WERI-Rb-1 (cell line): Measurements from ENCODE around the gene PKP1.

ENCODE experiments used
- DNase-seq: peaks from one replicate; pipeline ENCODE4 v3.0.0-alpha.2; 2020
- H3K27ac ChIP-seq: fragments of 250-450 bp; sonication (Bioruptor Pico); 2 replicates; pipeline ENCODE4 v1.5.1; 2020; ENCODE audit warnings: mild to moderate bottlenecking, moderate library complexity
- H3K27me3 ChIP-seq: fragments of 250-450 bp; sonication (Bioruptor Pico); 2 replicates; pipeline ENCODE4 v1.5.1; 2021; ENCODE audit warnings: mild to moderate bottlenecking, low read depth, moderate library complexity; ENCODE audit not compliant: insufficient read depth, severe bottlenecking
- H3K36me3 ChIP-seq: fragments of 250-450 bp; sonication (Bioruptor Pico); 2 replicates; pipeline ENCODE4 v1.5.1; 2020; ENCODE audit warnings: mild to moderate bottlenecking, moderate library complexity
- H3K4me3 ChIP-seq: 2 replicates; pipeline ENCODE4 v1.5.1; 2011; ENCODE audit warnings: low read depth, mild to moderate bottlenecking, control low read depth, low read length
- H3K9me3 ChIP-seq: fragments of 250-450 bp; sonication (Bioruptor Pico); 2 replicates; pipeline ENCODE4 v1.5.1; 2021; ENCODE audit warnings: mild to moderate bottlenecking, moderate library complexity; ENCODE audit not compliant: severe bottlenecking
- CTCF ChIP-seq: IDR thresholded peaks from 2 replicates; pipeline ENCODE4 v1.5.1; 2011; ENCODE audit warnings: low read depth, mild to moderate bottlenecking, control low read depth, inconsistent platforms, low read length

PKP1 gene

DNA sequence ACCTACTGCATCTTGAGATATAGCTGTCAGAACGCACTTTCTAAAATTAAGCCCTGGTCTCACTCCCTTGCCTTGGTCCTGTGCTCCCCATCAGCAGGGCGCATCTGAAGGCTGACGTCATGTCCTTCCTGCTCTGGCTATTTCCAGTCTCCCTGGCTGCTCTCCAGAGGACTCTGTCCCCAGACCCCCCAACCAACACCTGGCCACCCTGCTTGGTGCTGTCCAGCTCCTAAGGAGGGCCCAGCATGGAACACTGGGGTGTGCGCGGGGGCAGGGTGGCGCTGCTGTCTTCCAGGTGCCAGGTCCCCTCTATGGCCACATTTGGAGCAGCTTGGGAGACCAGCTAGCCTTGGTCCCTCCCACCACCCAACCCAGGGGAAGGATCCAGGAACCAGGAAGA lies 85.9 kb downstream of the PKP1 start:
- TF ChIP-seq CTCF: no peak
- no peak for DNase-seq
- peaks cover 17% of the 10 kb centered on the region for H3K27me3 ChIP-seq

DNA sequence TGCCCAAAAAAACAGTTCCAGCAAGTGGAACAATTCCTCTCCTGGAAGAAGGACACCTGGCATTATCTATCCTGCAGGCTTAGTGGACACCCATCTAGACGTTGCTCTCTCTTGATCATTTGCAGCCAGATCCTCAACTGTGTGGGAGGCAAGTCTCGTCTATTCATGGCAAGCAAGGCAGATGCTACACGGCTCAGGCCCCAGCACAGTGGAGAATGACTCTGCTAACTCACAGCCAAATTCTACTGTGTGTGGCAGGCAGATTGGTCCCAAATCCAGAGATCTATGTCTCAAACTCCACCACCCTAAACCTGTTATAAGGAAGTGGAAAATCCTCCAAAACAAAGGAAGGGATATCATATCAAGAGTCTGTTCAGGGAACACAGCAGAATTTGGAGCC lies 87.2 kb downstream of the PKP1 start:
- peaks cover 17% of the 10 kb centered on the region for H3K27me3 ChIP-seq
- H3K36me3 ChIP-seq: no peaks in the 10 kb centered on the region
- no peak overlapping the region for H3K27ac ChIP-seq
- no peak overlapping the region for H3K4me3 ChIP-seq
- no peaks in the 10 kb centered on the region for H3K9me3 ChIP-seq
- no peak for TF ChIP-seq CTCF
- DNase-seq: no peak

More for the DNA sequence above, 85.9 kb downstream of the PKP1 start:
- no peaks in the 10 kb centered on the region for H3K9me3 ChIP-seq
- no peak overlapping the region for H3K4me3 ChIP-seq
- H3K36me3 ChIP-seq: no peaks in the 10 kb centered on the region
- no peak overlapping the region for H3K27ac ChIP-seq

- Histone ChIP-seq H3K27ac (no peak overlapping the region), H3K27me3 (peaks cover 17% of the 10 kb centered on the region), H3K36me3 (no peaks in the 10 kb centered on the region), H3K4me3 (no peak overlapping the region), H3K9me3 (no peaks in the 10 kb centered on the region)
- DNase-seq: no peak
- TF ChIP-seq CTCF: no peak
Observed at GRCh38 chr1:201371276-201371675, 88.0 kb downstream of the PKP1 start.

GRCh38 chr1:201371792-201372191 lies 88.5 kb downstream of the PKP1 start:
- DNase-seq: no peak
- peaks cover 12% of the 10 kb centered on the region for H3K27me3 ChIP-seq
- no peaks in the 10 kb centered on the region for H3K9me3 ChIP-seq
- H3K27ac ChIP-seq: no peak overlapping the region
- no peaks in the 10 kb centered on the region for H3K36me3 ChIP-seq
- no peak overlapping the region for H3K4me3 ChIP-seq
- no peak for TF ChIP-seq CTCF

DNA sequence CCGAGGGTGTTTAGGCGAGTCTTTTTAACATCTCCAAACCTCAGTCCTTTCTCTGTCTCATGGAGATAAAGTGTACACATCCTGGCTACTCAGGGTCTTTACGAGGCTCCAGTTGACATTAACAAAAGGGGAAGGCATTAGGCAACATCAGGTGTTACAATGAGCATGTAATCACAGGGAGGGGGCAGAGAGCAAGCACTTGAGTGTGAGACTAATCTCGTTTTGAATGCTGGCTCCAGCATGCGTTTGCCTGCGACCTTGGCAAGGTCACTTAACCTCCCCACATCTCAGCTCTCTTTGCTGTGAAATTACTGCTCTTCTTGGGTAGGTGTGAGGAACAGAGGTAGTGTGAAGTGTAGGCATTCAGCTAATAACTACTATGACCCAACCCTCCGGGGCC lies 91.1 kb downstream of the PKP1 start:
- TF ChIP-seq CTCF: no peak
- no peak for DNase-seq
- Histone ChIP-seq H3K27me3 (no peaks in the 10 kb centered on the region), H3K27ac (no peak overlapping the region), H3K4me3 (no peak overlapping the region), H3K9me3 (no peaks in the 10 kb centered on the region), H3K36me3 (no peaks in the 10 kb centered on the region)

- TF ChIP-seq CTCF: peak; percentile 79
- Histone ChIP-seq H3K9me3 (no peaks in the 10 kb centered on the region), H3K36me3 (no peaks in the 10 kb centered on the region), H3K27ac (no peak overlapping the region), H3K4me3 (no peak overlapping the region), H3K27me3 (no peaks in the 10 kb centered on the region)
- peak; percentile 64 for DNase-seq
Observed at GRCh38 chr1:201375169-201375568, 91.9 kb downstream of the PKP1 start.
